Measurements from ENCODE around the gene CAB39. TPM values are rescaled to one million over a fixed set of nuclear protein-coding genes. Genes with fewer than 3 reads are reported as not detected.

The CAB39 gene
- total and polyA plus RNA-seq, 2 experiments from 2014 or later: 31.9 to 36.2 TPM

- Histone ChIP-seq H3K27ac (no peak overlapping the region), H3K36me3 (no peaks in the 10 kb centered on the region), H3K4me3 (no peak overlapping the region), H3K27me3 (peaks cover 4% of the 10 kb centered on the region), H3K9me3 (ENCODE audit: low read depth) (no peaks in the 10 kb centered on the region), H3K4me1 (ENCODE audit: low read depth) (no peaks in the 10 kb centered on the region)
- no peak for DNase-seq (ENCODE audit: low read depth in 1 of 2, low spot score in 1 of 2)
- TF ChIP-seq CTCF (IDR thresholded peaks at IDR 0.05; ENCODE audit: low read depth, low read length): no peak
Observed at GRCh38 chr2:230827774-230828271, 115.2 kb downstream of the CAB39 start.

GRCh38 chr2:230828272-230828961 is 115.8 kb downstream of the CAB39 start:
- no peaks in the 10 kb centered on the region for H3K4me1 ChIP-seq (ENCODE audit: low read depth)
- no peaks in the 10 kb centered on the region for H3K36me3 ChIP-seq
- no peaks in the 10 kb centered on the region for H3K9me3 ChIP-seq (ENCODE audit: low read depth)
- H3K4me3 ChIP-seq: no peak overlapping the region
- peak in 1 of 2 donors; percentile 25 for DNase-seq (ENCODE audit: low read depth in 1 of 2, low spot score in 1 of 2)
- H3K27ac ChIP-seq: no peak overlapping the region
- H3K27me3 ChIP-seq: peaks cover 4% of the 10 kb centered on the region
- TF ChIP-seq CTCF (IDR thresholded peaks at IDR 0.05; ENCODE audit: low read depth, low read length): no peak

- no peaks in the 10 kb centered on the region for H3K4me1 ChIP-seq (ENCODE audit: low read depth)
- no peak overlapping the region for H3K27ac ChIP-seq
- TF ChIP-seq CTCF (IDR thresholded peaks at IDR 0.05; ENCODE audit: low read depth, low read length): no peak
- H3K27me3 ChIP-seq: peaks cover 4% of the 10 kb centered on the region
- H3K4me3 ChIP-seq: no peak overlapping the region
- no peaks in the 10 kb centered on the region for H3K36me3 ChIP-seq
- no peaks in the 10 kb centered on the region for H3K9me3 ChIP-seq (ENCODE audit: low read depth)
- no peak for DNase-seq (ENCODE audit: low read depth in 1 of 2, low spot score in 1 of 2)
Observed at GRCh38 chr2:230829293-230829692, 116.7 kb downstream of the CAB39 start.

- Histone ChIP-seq H3K9me3 (ENCODE audit: low read depth) (no peaks in the 10 kb centered on the region), H3K4me1 (ENCODE audit: low read depth) (no peaks in the 10 kb centered on the region), H3K36me3 (no peaks in the 10 kb centered on the region), H3K27ac (no peak overlapping the region), H3K27me3 (peaks cover 4% of the 10 kb centered on the region), H3K4me3 (no peak overlapping the region)
- DNase-seq (ENCODE audit: low read depth in 1 of 2, low spot score in 1 of 2): no peak
- no peak for TF ChIP-seq CTCF (IDR thresholded peaks at IDR 0.05; ENCODE audit: low read depth, low read length)
Observed at GRCh38 chr2:230829959-230830358, 117.3 kb downstream of the CAB39 start.

- DNase-seq (ENCODE audit: low read depth in 1 of 2, low spot score in 1 of 2): no peak
- H3K9me3 ChIP-seq (ENCODE audit: low read depth): no peaks in the 10 kb centered on the region
- no peak overlapping the region for H3K27ac ChIP-seq
- no peak for TF ChIP-seq CTCF (IDR thresholded peaks at IDR 0.05; ENCODE audit: low read depth, low read length)
- no peak overlapping the region for H3K4me3 ChIP-seq
- H3K36me3 ChIP-seq: no peaks in the 10 kb centered on the region
- H3K27me3 ChIP-seq: peaks cover 4% of the 10 kb centered on the region
- H3K4me1 ChIP-seq (ENCODE audit: low read depth): no peaks in the 10 kb centered on the region
Observed at GRCh38 chr2:230830428-230830827, 117.8 kb downstream of the CAB39 start.

Measured in cardiac muscle cell (in vitro differentiated cells and primary cell).